ENCODE data around the gene TGIF2. TPM values are rescaled to one million over a fixed set of nuclear protein-coding genes. Genes with fewer than 3 reads are reported as not detected.
A peak's percentile ranks its signal among the peaks of the same experiment; 100 is the strongest.

TGIF2 gene
- total and polyA plus RNA-seq, 2 of the 13 experiments (the other 11 are each of a cell fraction or from before 2014, with no cell fraction given) = 41.3 to 53.9 TPM

DNA sequence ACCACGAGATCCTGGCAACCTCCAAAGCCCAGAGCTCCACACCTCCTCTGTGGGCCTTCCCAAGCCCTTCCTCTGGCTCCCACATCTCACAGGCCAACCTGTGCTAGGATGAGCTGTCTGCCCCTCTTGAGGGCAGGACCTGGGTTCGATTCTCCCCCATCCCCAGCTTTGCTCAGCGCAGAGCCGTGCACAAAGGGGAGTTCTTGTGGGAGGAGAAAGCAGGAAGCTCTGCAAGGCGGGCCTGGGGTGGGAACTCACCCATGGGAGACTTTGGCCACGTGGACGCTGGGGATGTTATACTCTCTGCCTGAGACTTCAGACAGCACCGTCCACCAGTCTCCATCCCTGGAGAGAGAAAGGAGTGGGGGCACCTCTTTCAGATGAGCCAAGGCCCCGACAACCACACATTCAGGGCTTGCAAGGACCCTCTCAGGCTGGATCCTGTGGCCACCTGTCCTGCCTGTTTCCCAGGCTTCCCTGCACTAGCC is 59.9 kb downstream of the TGIF2 start (continued):
- TF ChIP-seq, protein P1, sequence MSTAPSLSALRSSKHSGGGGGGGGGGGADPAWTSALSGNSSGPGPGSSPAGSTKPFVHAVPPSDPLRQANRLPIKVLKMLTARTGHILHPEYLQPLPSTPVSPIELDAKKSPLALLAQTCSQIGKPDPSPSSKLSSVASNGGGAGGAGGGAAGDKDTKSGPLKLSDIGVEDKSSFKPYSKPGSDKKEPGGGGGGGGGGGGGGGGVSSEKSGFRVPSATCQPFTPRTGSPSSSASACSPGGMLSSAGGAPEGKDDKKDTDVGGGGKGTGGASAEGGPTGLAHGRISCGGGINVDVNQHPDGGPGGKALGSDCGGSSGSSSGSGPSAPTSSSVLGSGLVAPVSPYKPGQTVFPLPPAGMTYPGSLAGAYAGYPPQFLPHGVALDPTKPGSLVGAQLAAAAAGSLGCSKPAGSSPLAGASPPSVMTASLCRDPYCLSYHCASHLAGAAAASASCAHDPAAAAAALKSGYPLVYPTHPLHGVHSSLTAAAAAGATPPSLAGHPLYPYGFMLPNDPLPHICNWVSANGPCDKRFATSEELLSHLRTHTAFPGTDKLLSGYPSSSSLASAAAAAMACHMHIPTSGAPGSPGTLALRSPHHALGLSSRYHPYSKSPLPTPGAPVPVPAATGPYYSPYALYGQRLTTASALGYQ (CRISPR knock-in tag; IDR thresholded peaks at IDR 0.05) = no peak
- no peak for TF ChIP-seq ZNF44 (CRISPR knock-in tag; IDR thresholded peaks at IDR 0.05)
- no peak for TF ChIP-seq NPAS2 (CRISPR knock-in tag; IDR thresholded peaks at IDR 0.05; ENCODE audit: borderline replicate concordance)
- no peak for TF ChIP-seq SMYD3 (CRISPR knock-in tag; IDR thresholded peaks at IDR 0.05)
- 0 out of 2 replicates have a peak, but pooled peaks have one; percentile 9 for TF ChIP-seq RXRA (CRISPR knock-in tag; IDR thresholded peaks at IDR 0.05)
- no peak for TF ChIP-seq MEIS2 (CRISPR knock-in tag; IDR thresholded peaks at IDR 0.05)
- TF ChIP-seq CHD2 (IDR thresholded peaks at IDR 0.05; ENCODE audit: low read depth, low read length) = no peak
- TF ChIP-seq TBL1XR1 (IDR thresholded peaks at IDR 0.05; ENCODE audit: borderline replicate concordance, low read length, partially characterized antibody) = no peak
- TF ChIP-seq ZFP62 (CRISPR knock-in tag; IDR thresholded peaks at IDR 0.05) = no peak
- TF ChIP-seq RFXAP (CRISPR knock-in tag; IDR thresholded peaks at IDR 0.05; ENCODE audit: borderline replicate concordance) = no peak
- TF ChIP-seq RAD51 (IDR thresholded peaks at IDR 0.05; ENCODE audit: borderline replicate concordance) = no peak
- no peak for TF ChIP-seq SMARCC2 (IDR thresholded peaks at IDR 0.05)
- TF ChIP-seq KLF15 (CRISPR knock-in tag; IDR thresholded peaks at IDR 0.05; ENCODE audit: borderline replicate concordance) = no peak
- no peak for TF ChIP-seq ZFX (CRISPR knock-in tag; IDR thresholded peaks at IDR 0.05; ENCODE audit: low read depth)
- TF ChIP-seq ZNF546 (CRISPR knock-in tag; conservative IDR thresholded peaks at IDR 0.05) = no peak
- no peak for TF ChIP-seq ZNF747 (CRISPR knock-in tag; IDR thresholded peaks at IDR 0.05; ENCODE audit: borderline replicate concordance)
- TF ChIP-seq ZEB1 (IDR thresholded peaks at IDR 0.05; ENCODE audit: insufficient replicate concordance, low read depth) = no peak
- no peak for TF ChIP-seq ZKSCAN1 (IDR thresholded peaks at IDR 0.05; ENCODE audit: low read length)
- no peak for TF ChIP-seq EP300 (IDR thresholded peaks at IDR 0.05; ENCODE audit: low read depth in 2 of 2, low read length in 2 of 2)
- TF ChIP-seq EP300 (CRISPR knock-in tag; IDR thresholded peaks at IDR 0.05; ENCODE audit: borderline replicate concordance) = peak; percentile 2
- TF ChIP-seq ZFP36L1 (CRISPR knock-in tag; IDR thresholded peaks at IDR 0.05) = no peak
- TF ChIP-seq KLF12 (CRISPR knock-in tag; IDR thresholded peaks at IDR 0.05; ENCODE audit: borderline replicate concordance) = no peak
- TF ChIP-seq HMGA1 (CRISPR knock-in tag; conservative IDR thresholded peaks at IDR 0.05) = no peak
- TF ChIP-seq, protein P2, sequence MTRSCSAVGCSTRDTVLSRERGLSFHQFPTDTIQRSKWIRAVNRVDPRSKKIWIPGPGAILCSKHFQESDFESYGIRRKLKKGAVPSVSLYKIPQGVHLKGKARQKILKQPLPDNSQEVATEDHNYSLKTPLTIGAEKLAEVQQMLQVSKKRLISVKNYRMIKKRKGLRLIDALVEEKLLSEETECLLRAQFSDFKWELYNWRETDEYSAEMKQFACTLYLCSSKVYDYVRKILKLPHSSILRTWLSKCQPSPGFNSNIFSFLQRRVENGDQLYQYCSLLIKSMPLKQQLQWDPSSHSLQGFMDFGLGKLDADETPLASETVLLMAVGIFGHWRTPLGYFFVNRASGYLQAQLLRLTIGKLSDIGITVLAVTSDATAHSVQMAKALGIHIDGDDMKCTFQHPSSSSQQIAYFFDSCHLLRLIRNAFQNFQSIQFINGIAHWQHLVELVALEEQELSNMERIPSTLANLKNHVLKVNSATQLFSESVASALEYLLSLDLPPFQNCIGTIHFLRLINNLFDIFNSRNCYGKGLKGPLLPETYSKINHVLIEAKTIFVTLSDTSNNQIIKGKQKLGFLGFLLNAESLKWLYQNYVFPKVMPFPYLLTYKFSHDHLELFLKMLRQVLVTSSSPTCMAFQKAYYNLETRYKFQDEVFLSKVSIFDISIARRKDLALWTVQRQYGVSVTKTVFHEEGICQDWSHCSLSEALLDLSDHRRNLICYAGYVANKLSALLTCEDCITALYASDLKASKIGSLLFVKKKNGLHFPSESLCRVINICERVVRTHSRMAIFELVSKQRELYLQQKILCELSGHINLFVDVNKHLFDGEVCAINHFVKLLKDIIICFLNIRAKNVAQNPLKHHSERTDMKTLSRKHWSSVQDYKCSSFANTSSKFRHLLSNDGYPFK (CRISPR knock-in tag; IDR thresholded peaks at IDR 0.05; ENCODE audit: borderline replicate concordance) = peak; percentile 14; the same call in 1 of the 2 replicates
- TF ChIP-seq ARNTL (CRISPR knock-in tag; IDR thresholded peaks at IDR 0.05) = no peak
- TF ChIP-seq ZNF552 (CRISPR knock-in tag; IDR thresholded peaks at IDR 0.05; ENCODE audit: borderline replicate concordance) = no peak
- TF ChIP-seq ZNF703 (CRISPR knock-in tag; IDR thresholded peaks at IDR 0.05; ENCODE audit: borderline replicate concordance) = no peak
- 0 out of 2 replicates have a peak, but pooled peaks have one; percentile 14 for TF ChIP-seq ZNF260 (CRISPR knock-in tag; IDR thresholded peaks at IDR 0.05; ENCODE audit: borderline replicate concordance, low read depth)
- no peak for TF ChIP-seq ZFY (CRISPR knock-in tag; IDR thresholded peaks at IDR 0.05)
- TF ChIP-seq ZSCAN12 (CRISPR knock-in tag; IDR thresholded peaks at IDR 0.05) = no peak
